ENCODE results near the gene INPP5A.
"Not testable (repeated sequence)": the region's sequence is repeated elsewhere in the genome, so short reads cannot be mapped to it uniquely, and the experiment has no call there.

The INPP5A gene

GRCh38 chr10:132584081-132584480 lies 46.5 kb downstream of the INPP5A start:
- no peak for DNase-seq

- DNase-seq, result no peak
Observed at GRCh38 chr10:132585732-132586722, 48.4 kb downstream of the INPP5A start.

- DNase-seq, result no peak
Observed at GRCh38 chr10:132586739-132587138, 49.2 kb downstream of the INPP5A start.

- DNase-seq, result no peak
Observed at GRCh38 chr10:132587175-132587574, 49.6 kb downstream of the INPP5A start.

GRCh38 chr10:132588301-132589013 lies 50.9 kb downstream of the INPP5A start:
- DNase-seq, result peak; percentile 34

- no peak for DNase-seq
Observed at GRCh38 chr10:132589015-132589414, 51.4 kb downstream of the INPP5A start.

GRCh38 chr10:132589681-132590080 lies 52.1 kb downstream of the INPP5A start:
- DNase-seq, result no peak

GRCh38 chr10:132590094-132590751 lies 52.6 kb downstream of the INPP5A start:
- DNase-seq, result no peak

- no peak for DNase-seq
Observed at GRCh38 chr10:132590752-132591121, 53.1 kb downstream of the INPP5A start.

- DNase-seq, result peak; percentile 57
Observed at GRCh38 chr10:132591166-132591971, 53.8 kb downstream of the INPP5A start.

- no peak for DNase-seq
Observed at GRCh38 chr10:132592790-132593383, 55.3 kb downstream of the INPP5A start.

- DNase-seq, result no peak
Observed at GRCh38 chr10:132593389-132593788, 55.8 kb downstream of the INPP5A start.

- DNase-seq, result peak; percentile 18
Observed at GRCh38 chr10:132593900-132594876, 56.6 kb downstream of the INPP5A start.

GRCh38 chr10:132595021-132595420 lies 57.4 kb downstream of the INPP5A start:
- no peak for DNase-seq

- DNase-seq, result no peak
Observed at GRCh38 chr10:132595854-132596253, 58.3 kb downstream of the INPP5A start.

GRCh38 chr10:132596742-132597279 lies 59.2 kb downstream of the INPP5A start:
- no peak for DNase-seq

- no peak for DNase-seq
Observed at GRCh38 chr10:132597654-132598053, 60.1 kb downstream of the INPP5A start.

GRCh38 chr10:132599023-132599618 lies 61.5 kb downstream of the INPP5A start:
- not testable (repeated sequence) for DNase-seq

GRCh38 chr10:132599732-132600131 lies 62.1 kb downstream of the INPP5A start:
- no peak for DNase-seq

- no peak for DNase-seq
Observed at GRCh38 chr10:132600416-132600815, 62.8 kb downstream of the INPP5A start.

Measured in fibroblast of skin of right quadriceps (primary cell).